A673 (cell line): Measurements from ENCODE around the gene FRMD4B. TPM values are rescaled to one million over a fixed set of nuclear protein-coding genes. Genes with fewer than 3 reads are reported as not detected.

ENCODE experiments used
- BruUV-seq: library from RNA; stranded (reverse); fragments of 400-500 nt; replicated peaks from 2 replicates; lab custom pipeline; 2021; lab: Mats Ljungman, UMichigan
- CTCF ChIA-PET: fragments of 300-600 bp; sonication (Branson Sonifier 250); formaldehyde crosslinking; loops from one replicate; lab custom pipeline; 2022; ENCODE audit warnings: antibody characterized with exemption; lab: Charles Lee
- POLR2A ChIA-PET: fragments of 300-600 bp; sonication (Branson Sonifier 250); formaldehyde crosslinking; loops from one replicate; lab custom pipeline; 2022; ENCODE audit warnings: antibody characterized with exemption; ENCODE audit not compliant: low non-redundant PET; lab: Charles Lee
- DNase-seq: peaks from one replicate; pipeline ENCODE4 v3.0.0-alpha.2; 2015; ENCODE audit warnings: low spot score
- H3K27ac ChIP-seq: fragments of 200-600 bp; sonication (generic); 2 replicates; pipeline ENCODE4 v1.5.1; 2016; ENCODE audit warnings: mixed run types, low read depth, mild to moderate bottlenecking, mixed read lengths, antibody characterized with exemption, low read length; ENCODE audit not compliant: poor library complexity, severe bottlenecking
- H3K27me3 ChIP-seq: fragments of 200-600 bp; sonication (generic); replicated peaks from 2 replicates; pipeline ENCODE4 v1.6.1; 2017; ENCODE audit warnings: mixed run types, low read depth, mild to moderate bottlenecking, mixed read lengths, antibody characterized with exemption, low read length; ENCODE audit not compliant: insufficient read depth, poor library complexity
- H3K36me3 ChIP-seq: fragments of 200-600 bp; sonication (generic); 2 replicates; pipeline ENCODE4 v1.6.1; 2016; ENCODE audit warnings: mixed run types, mild to moderate bottlenecking, mixed read lengths, antibody characterized with exemption, low read length; ENCODE audit not compliant: insufficient read depth, poor library complexity, severe bottlenecking
- H3K4me1 ChIP-seq: fragments of 200-600 bp; sonication (generic); 2 replicates; pipeline ENCODE4 v1.6.1; 2017; ENCODE audit warnings: mixed run types, mild to moderate bottlenecking, mixed read lengths, antibody characterized with exemption, low read length; ENCODE audit not compliant: insufficient read depth, poor library complexity, severe bottlenecking
- H3K4me3 ChIP-seq: fragments of 200-600 bp; sonication (generic); 2 replicates; pipeline ENCODE4 v1.5.1; 2016; ENCODE audit warnings: low read depth, mixed run types, mild to moderate bottlenecking, mixed read lengths, low read length; ENCODE audit not compliant: poor library complexity, severe bottlenecking
- H3K9me3 ChIP-seq: fragments of 200-600 bp; sonication (generic); 2 replicates; pipeline ENCODE4 v1.6.1; 2016; ENCODE audit warnings: mixed run types, low read depth, mild to moderate bottlenecking, mixed read lengths, antibody characterized with exemption, low read length; ENCODE audit not compliant: poor library complexity, severe bottlenecking
- CTCF ChIP-seq: fragments of 300-800, 200-600 bp; sonication (generic); conservative IDR thresholded peaks from 2 replicates; pipeline ENCODE4 v1.5.1; 2017; ENCODE audit warnings: low read depth, mild to moderate bottlenecking, antibody characterized with exemption, low read length, moderate library complexity, mixed read lengths
- EZH2 ChIP-seq: fragments of 200-600 bp; sonication (generic); IDR thresholded peaks from 2 replicates; pipeline ENCODE4 v1.6.1; 2017; ENCODE audit warnings: borderline replicate concordance, low read depth, mild to moderate bottlenecking, mixed read lengths, antibody characterized with exemption, low read length; ENCODE audit not compliant: poor library complexity, severe bottlenecking
- intact Hi-C: fragments of 100-400 bp; cut with micrococcal nuclease; formaldehyde crosslinking; loops from one replicate; pipeline ENCODE4 v1.10.0; 2022; ENCODE audit not compliant: unreplicated experiment
- total RNA-seq: library from RNA; stranded (reverse); gene quantifications from 2 replicates; pipeline ENCODE4 v1.2.3, GENCODE V29; 2021

FRMD4B gene
- total RNA-seq, 1 experiment from 2014 or later, result 0.21 TPM

- Histone ChIP-seq H3K4me3 (no peak overlapping the region), H3K27me3 (no peaks in the 10 kb centered on the region), H3K9me3 (no peaks in the 10 kb centered on the region), H3K27ac (no peak overlapping the region), H3K36me3 (no peaks in the 10 kb centered on the region), H3K4me1 (no peaks in the 10 kb centered on the region)
- TF ChIP-seq CTCF (no peak), EZH2 (no peak)
- DNase-seq, result no peak
- ChIA-PET CTCF (no interaction called here), POLR2A (no interaction called here)
- no TSS peak for BruUV-seq
- intact Hi-C loops, result no loop called here
Observed at GRCh38 chr3:69407908-69408307, 22.0 kb upstream of the FRMD4B start.

- ChIA-PET POLR2A (no interaction called here), CTCF (no interaction called here)
- Histone ChIP-seq H3K9me3 (no peaks in the 10 kb centered on the region), H3K27ac (no peak overlapping the region), H3K4me3 (no peak overlapping the region), H3K27me3 (no peaks in the 10 kb centered on the region), H3K36me3 (no peaks in the 10 kb centered on the region), H3K4me1 (no peaks in the 10 kb centered on the region)
- TF ChIP-seq CTCF (no peak), EZH2 (no peak)
- no TSS peak for BruUV-seq
- intact Hi-C loops, result no loop called here
- no peak for DNase-seq
Observed at GRCh38 chr3:69406163-69406562, 20.3 kb upstream of the FRMD4B start.

GRCh38 chr3:69405067-69405466 lies 19.2 kb upstream of the FRMD4B start:
- Histone ChIP-seq H3K27me3 (no peaks in the 10 kb centered on the region), H3K27ac (no peak overlapping the region), H3K4me1 (no peaks in the 10 kb centered on the region), H3K36me3 (no peaks in the 10 kb centered on the region), H3K4me3 (no peak overlapping the region), H3K9me3 (no peaks in the 10 kb centered on the region)
- DNase-seq, result no peak
- ChIA-PET POLR2A (no interaction called here), CTCF (no interaction called here)
- no TSS peak for BruUV-seq
- no peak for TF ChIP-seq CTCF
- no peak for TF ChIP-seq EZH2
- intact Hi-C loops, result no loop called here
